Heart right ventricle (tissue), 16 donors: Measurements from ENCODE around the gene PSTPIP1. TPM values are rescaled to one million over a fixed set of nuclear protein-coding genes. Genes with fewer than 3 reads are reported as not detected.

Experiments used
- ATAC-seq, 8 donors: fragments of 200-7000 bp; cut with Tn5 transposase; one replicate each; pipeline ENCODE4 v1.9.1; 2020; ENCODE audit warnings: mild to moderate bottlenecking in 8 of 8, moderate library complexity in 8 of 8, moderate number of reproducible peaks in 1 of 8
- DNase-seq, 2 donors: peaks; one replicate each; pipeline ENCODE4 v3.0.0-alpha.2; 2020
- H3K27ac ChIP-seq, 10 donors: fragments of 200-600 bp; sonication (generic) in 2 of 10; one replicate each; pipeline versions ENCODE4 v1.5.0 to v1.8.0; 2020 to 2022; ENCODE audit warnings: mild to moderate bottlenecking in 3 of 10
- H3K27me3 ChIP-seq, 7 donors: fragments of 200-600 bp; one replicate each; pipeline ENCODE4 v1.8.0; 2021 to 2022; ENCODE audit warnings: mild to moderate bottlenecking in 2 of 7
- H3K36me3 ChIP-seq, 9 donors: fragments of 200-600 bp; sonication (generic) in 1 of 9; one replicate each; pipeline versions ENCODE4 v1.5.0 to v1.8.0; 2020 to 2022; ENCODE audit warnings: mild to moderate bottlenecking in 2 of 9
- H3K4me1 ChIP-seq, 9 donors: fragments of 200-600 bp; sonication (generic) in 1 of 9; one replicate each; pipeline versions ENCODE4 v1.5.0 to v1.8.0; 2020 to 2022; ENCODE audit warnings: mild to moderate bottlenecking in 4 of 9
- H3K4me3 ChIP-seq, 10 donors: fragments of 200-600 bp; sonication (generic) in 2 of 10; one replicate each; pipeline versions ENCODE4 v1.5.0 to v1.8.0; 2020 to 2022; ENCODE audit warnings: mild to moderate bottlenecking in 7 of 10, moderate library complexity in 2 of 10
- H3K9me3 ChIP-seq, 11 donors: fragments of 200-600 bp in 10 of 11; sonication (generic) in 2 of 11; one replicate each; pipeline versions ENCODE4 v1.5.0 to v1.8.0; 2013 to 2022; ENCODE audit warnings: mild to moderate bottlenecking in 2 of 11, control low read depth in 1 of 11, moderate library complexity in 1 of 11
- WGBS, 2 donors: extraction: QIAGEN DNeasy Blood & Tissue Kit; methylation state at CpG; one replicate each; pipeline ENCODE4 v1.1.7; 2013; ENCODE audit warnings: inconsistent platforms in 1 of 2; 5-methylcytosine and 5-hydroxymethylcytosine counted together
- intact Hi-C, 10 donors: fragments of 100-400 bp; cut with DNase I; formaldehyde crosslinking; loops; one replicate each; pipeline versions ENCODE4 v1.11.1 to v1.14.2; 2022
- polyA plus RNA-seq, 2 donors: library from polyadenylated mRNA; stranded (reverse); fragments of 200-250 nt; gene quantifications; one replicate each; pipeline ENCODE4 v1.2.3, GENCODE V29; 2013
- total RNA-seq, 10 donors: library from RNA; stranded (reverse); fragmentation: NEBNext Ultra II Directional in 3 of 10; extraction: Animal tissue kit (Norgen Biotek cat#: 25700) in 3 of 10; gene quantifications; one replicate each; pipeline versions ENCODE4 v1.2.1 to v1.2.4, GENCODE V29; 2021 to 2023
- TF ChIP-seq, protein P1 (sequence below), 9 donors: fragments of 200-600 bp; sonication (generic) in 2 of 9; IDR thresholded peaks; one replicate each; pipeline versions ENCODE4 v1.5.0 to v1.8.0; 2021 to 2022; ENCODE audit warnings: antibody characterized with exemption in 9 of 9, mild to moderate bottlenecking in 5 of 9, moderate library complexity in 1 of 9
- donor health status: Arrhythmogenic right ventricular cardiomyopathy.
- donor health status: ischemic (EF 13 %, LVEDD 7.1; RV severe dilation, severe dysfunction).
- donor health status: healthy with polysubstance abuse.
- donor health status: DM: no; HTN: yes; CAD: no.
- donor health status: DM: no; HTN: no; CAD: no.
- donor health status: ischemic (EF 25% LVEDD 6.9; RV normal size, moderate dysfunction).
- donor health status: ischemic (EF 25% LVEDD 5.7; RV mildly dilated, moderate dysfunction).
- donor health status: healthy.
- donor health status: DM: yes; HTN: yes; CAD: no.
- donor health status: Ischemic cardiomyopathy.
- donor health status: ischemic (EF 35%, LVEDD 5.7; RV mildly dilated, moderate dysfunction).
- donor health status: nonischemic (EF 11% LVEDD 7.7; RV severe dilation, severe dysfunction).
- donor health status: DM: yes; HTN: yes; CAD: no.
- donor health status: PGD.
- donor health status: ischemic (EF 29% LVEDD 5.4; RV normal size, mild dysfunction).
- donor health status: nonischemic (EF 23%, LVEDD 6.1; RV moderate dilation, normal function).

The PSTPIP1 gene
- total and polyA plus RNA-seq, 12 donors, result 1.3 to 10.4 (median 2.9) TPM; not detected in 1

DNA sequence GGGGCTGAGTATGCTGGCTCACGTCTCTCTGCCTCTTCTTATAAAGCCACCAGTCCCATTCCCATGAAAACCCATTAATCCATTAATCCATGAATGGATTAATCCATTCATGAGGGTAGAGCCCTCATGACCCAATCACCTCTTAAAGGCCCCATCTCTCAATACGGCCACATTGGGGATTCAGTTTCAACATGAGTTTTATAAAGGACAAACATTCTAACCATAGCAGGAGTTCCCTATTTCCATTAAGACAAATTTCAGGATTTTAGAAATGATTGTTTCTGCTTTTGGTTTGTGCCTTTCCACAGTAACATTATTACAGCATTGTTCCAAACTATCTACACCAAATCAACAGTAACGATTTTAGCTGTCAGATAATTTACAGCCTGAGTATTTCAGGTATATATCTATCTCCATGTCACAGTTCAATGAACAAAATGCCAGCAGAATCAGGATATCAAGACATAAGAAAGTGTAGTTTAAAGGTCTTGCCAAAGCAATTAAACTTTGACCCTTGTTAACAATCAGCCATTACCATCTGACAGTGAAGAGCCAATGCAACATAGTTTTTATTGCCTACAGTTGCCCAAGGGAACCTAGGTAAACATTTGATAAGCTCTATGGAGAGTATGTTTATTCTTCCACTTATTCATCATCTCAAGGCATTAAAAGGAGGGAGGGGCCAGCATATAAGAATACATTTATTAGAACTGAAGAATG lies 72.2 kb downstream of the PSTPIP1 start:
- ATAC-seq (no peak), DNase-seq (no peak)
- intact Hi-C loops, result no loop called here
- TF ChIP-seq, protein P1, sequence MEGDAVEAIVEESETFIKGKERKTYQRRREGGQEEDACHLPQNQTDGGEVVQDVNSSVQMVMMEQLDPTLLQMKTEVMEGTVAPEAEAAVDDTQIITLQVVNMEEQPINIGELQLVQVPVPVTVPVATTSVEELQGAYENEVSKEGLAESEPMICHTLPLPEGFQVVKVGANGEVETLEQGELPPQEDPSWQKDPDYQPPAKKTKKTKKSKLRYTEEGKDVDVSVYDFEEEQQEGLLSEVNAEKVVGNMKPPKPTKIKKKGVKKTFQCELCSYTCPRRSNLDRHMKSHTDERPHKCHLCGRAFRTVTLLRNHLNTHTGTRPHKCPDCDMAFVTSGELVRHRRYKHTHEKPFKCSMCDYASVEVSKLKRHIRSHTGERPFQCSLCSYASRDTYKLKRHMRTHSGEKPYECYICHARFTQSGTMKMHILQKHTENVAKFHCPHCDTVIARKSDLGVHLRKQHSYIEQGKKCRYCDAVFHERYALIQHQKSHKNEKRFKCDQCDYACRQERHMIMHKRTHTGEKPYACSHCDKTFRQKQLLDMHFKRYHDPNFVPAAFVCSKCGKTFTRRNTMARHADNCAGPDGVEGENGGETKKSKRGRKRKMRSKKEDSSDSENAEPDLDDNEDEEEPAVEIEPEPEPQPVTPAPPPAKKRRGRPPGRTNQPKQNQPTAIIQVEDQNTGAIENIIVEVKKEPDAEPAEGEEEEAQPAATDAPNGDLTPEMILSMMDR (IDR thresholded peaks at IDR 0.05), result no peak
- Histone ChIP-seq H3K4me1 (peaks cover 2 to 69% (median 48%) of the 10 kb centered on the region in 9 donors), H3K36me3 (peaks cover 0 to 3% (median 0%) of the 10 kb centered on the region in 9 donors), H3K9me3 (no peaks in the 10 kb centered on the region), H3K27me3 (no peaks in the 10 kb centered on the region), H3K4me3 (no peak overlapping the region), H3K27ac (no peak overlapping the region)
- WGBS, 2 donors, result 72 to 77% methylated on average over 3 of the region's 3 CpGs

DNA sequence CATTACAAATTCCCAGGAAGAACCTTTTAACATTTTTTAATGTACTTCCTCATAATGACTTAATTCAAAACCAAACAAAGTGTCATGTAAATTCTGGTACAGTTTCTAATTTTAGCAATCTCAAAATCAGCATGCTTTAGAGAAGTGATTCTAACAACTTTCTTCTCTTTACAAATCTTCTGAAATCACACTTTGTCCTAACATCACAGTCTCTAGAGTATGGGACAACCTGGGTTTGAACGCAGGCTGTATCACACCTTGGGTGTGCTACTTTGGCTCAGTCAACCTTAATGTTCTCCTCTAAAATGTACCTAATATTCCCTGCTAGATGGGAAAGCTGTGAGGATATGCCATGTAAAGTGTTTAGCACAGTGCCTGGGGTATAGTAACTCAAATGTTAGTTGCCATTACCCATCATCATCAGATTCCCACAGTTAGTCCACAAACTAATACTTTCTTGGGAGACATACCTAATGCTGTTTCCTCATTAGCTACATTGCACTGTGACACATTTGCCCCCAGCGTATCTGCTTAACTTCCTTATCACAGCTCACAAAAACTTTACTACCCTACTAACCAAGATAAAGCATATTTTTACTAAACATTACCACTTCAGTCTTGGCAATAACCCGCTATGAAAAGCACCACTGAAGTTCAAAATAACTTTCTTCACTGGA lies 72.9 kb downstream of the PSTPIP1 start:
- H3K27ac ChIP-seq, result peak overlapping the region in 1 of 10 donors; percentile 22
- WGBS, 2 donors, result 50 to 67% methylated on average over 3 of the region's 3 CpGs
- intact Hi-C loops, result no loop called here
- H3K36me3 ChIP-seq, result peaks cover 0 to 3% (median 0%) of the 10 kb centered on the region in 9 donors
- H3K4me1 ChIP-seq, result peaks cover 2 to 67% (median 47%) of the 10 kb centered on the region in 9 donors
- TF ChIP-seq, protein P1 (IDR thresholded peaks at IDR 0.05), result no peak
- H3K27me3 ChIP-seq, result no peaks in the 10 kb centered on the region
- DNase-seq (no peak), ATAC-seq (no peak)
- no peak overlapping the region for H3K4me3 ChIP-seq
- no peaks in the 10 kb centered on the region for H3K9me3 ChIP-seq

DNA sequence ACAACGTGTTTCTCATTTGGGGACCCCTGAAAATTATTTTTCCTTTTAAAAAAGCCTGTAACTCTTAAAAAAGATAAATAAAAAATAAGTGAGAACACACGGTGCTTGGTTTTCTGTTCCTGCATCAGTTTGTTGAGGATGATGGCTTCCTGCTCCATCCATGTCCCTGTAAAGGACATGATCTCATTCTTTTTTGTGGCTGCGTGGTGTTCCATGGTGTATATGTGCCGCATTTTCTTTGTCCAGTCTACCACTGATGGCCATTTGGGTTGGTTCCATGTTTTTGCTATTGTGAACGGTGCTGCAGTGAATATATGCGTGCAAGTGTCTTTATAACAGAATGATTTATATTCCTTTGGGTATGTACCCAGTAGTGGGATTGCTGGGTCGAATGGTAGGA lies 73.7 kb downstream of the PSTPIP1 start:
- Histone ChIP-seq H3K27me3 (no peaks in the 10 kb centered on the region), H3K27ac (no peak overlapping the region), H3K4me3 (no peak overlapping the region), H3K9me3 (no peaks in the 10 kb centered on the region), H3K4me1 (peaks cover 2 to 63% (median 47%) of the 10 kb centered on the region in 9 donors), H3K36me3 (peaks cover 0 to 3% (median 0%) of the 10 kb centered on the region in 9 donors)
- DNase-seq (no peak), ATAC-seq (no peak)
- TF ChIP-seq, protein P1 (IDR thresholded peaks at IDR 0.05), result no peak
- intact Hi-C loops, result no loop called here
- 96 to 97% methylated on average over 7 of the region's 7 CpGs for WGBS, 2 donors

DNA sequence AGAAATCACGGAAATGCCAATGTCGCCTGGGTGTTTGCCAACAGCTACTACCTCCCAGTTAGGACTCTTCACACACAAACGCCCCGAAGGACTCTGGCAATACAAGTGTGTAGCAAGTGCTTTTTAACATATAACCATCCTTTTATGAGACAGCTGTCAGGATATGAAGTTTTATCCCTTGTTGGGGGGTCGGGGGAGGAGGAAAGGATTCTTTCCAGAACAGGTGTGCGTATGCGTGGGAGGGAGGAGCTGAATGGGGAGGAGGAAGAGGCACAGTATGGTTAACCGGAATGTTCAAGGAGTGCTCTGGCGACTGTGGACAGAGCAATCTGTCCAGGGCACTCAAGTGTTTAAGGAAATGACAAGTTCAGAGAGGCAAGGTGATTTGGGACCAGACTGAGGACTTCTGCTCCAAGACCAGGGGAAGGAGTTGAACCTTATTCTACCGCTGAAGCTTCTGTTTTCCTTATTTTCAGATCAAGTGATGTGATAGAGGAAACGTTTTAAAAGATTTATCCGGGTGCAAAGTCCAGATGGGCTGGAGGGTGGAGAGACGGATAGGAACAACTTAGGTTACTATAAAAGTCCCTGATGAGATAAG lies 74.7 kb downstream of the PSTPIP1 start:
- Histone ChIP-seq H3K36me3 (peaks cover 0 to 3% (median 0%) of the 10 kb centered on the region in 9 donors), H3K27me3 (no peaks in the 10 kb centered on the region), H3K9me3 (no peaks in the 10 kb centered on the region), H3K4me3 (peak overlapping the region; percentile 69 to 93 (median 84)), H3K4me1 (peaks cover 2 to 53% (median 37%) of the 10 kb centered on the region in 9 donors), H3K27ac (peak overlapping the region in 8 of 10 donors; percentile 83 to 95 (median 90))
- ATAC-seq, result peak in 1 of 8 donors; percentile 14
- 19 to 21% methylated on average over 13 of the region's 13 CpGs for WGBS, 2 donors
- intact Hi-C loops, result no loop called here
- DNase-seq, result no peak
- TF ChIP-seq, protein P1 (IDR thresholded peaks at IDR 0.05), result no peak
